ENCODE data around the gene TIMP2.
A peak's percentile ranks its signal among the peaks of the same experiment; 100 is the strongest.
"Not testable (repeated sequence)": the region's sequence is repeated elsewhere in the genome, so short reads cannot be mapped to it uniquely, and the experiment has no call there.

Gene TIMP2

GRCh38 chr17:78929908-78930775 is 5.0 kb upstream of the TIMP2 start:
- no peak for DNase-seq (ENCODE audit: low read depth)

GRCh38 chr17:78925662-78926555 is 722 bp upstream of the TIMP2 start:
- DNase-seq (ENCODE audit: low read depth): peak; percentile 74

- no peak for DNase-seq (ENCODE audit: low read depth)
Measured at GRCh38 chr17:78924481-78925151, 571 bp downstream of the TIMP2 start.

- DNase-seq (ENCODE audit: low read depth): no peak
Measured at GRCh38 chr17:78923660-78924453, 1.3 kb downstream of the TIMP2 start.

- DNase-seq (ENCODE audit: low read depth): no peak
Measured at GRCh38 chr17:78922816-78923498, 2.2 kb downstream of the TIMP2 start.

- no peak for DNase-seq (ENCODE audit: low read depth)
Measured at GRCh38 chr17:78921437-78921971, 3.7 kb downstream of the TIMP2 start.

GRCh38 chr17:78920528-78920927 is 4.7 kb downstream of the TIMP2 start:
- no peak for DNase-seq (ENCODE audit: low read depth)

- DNase-seq (ENCODE audit: low read depth): no peak
Measured at GRCh38 chr17:78919861-78920450, 5.2 kb downstream of the TIMP2 start.

GRCh38 chr17:78918979-78919378 is 6.2 kb downstream of the TIMP2 start:
- no peak for DNase-seq (ENCODE audit: low read depth)

- DNase-seq (ENCODE audit: low read depth): no peak
Measured at GRCh38 chr17:78917451-78918275, 7.5 kb downstream of the TIMP2 start.

GRCh38 chr17:78915872-78916632 is 9.1 kb downstream of the TIMP2 start:
- no peak for DNase-seq (ENCODE audit: low read depth)

- no peak for DNase-seq (ENCODE audit: low read depth)
Measured at GRCh38 chr17:78913115-78913514, 12.1 kb downstream of the TIMP2 start.

GRCh38 chr17:78912082-78912481 is 13.1 kb downstream of the TIMP2 start:
- DNase-seq (ENCODE audit: low read depth): no peak

GRCh38 chr17:78911543-78911942 is 13.6 kb downstream of the TIMP2 start:
- not testable (repeated sequence) for DNase-seq (ENCODE audit: low read depth)

GRCh38 chr17:78910497-78911284 is 14.5 kb downstream of the TIMP2 start:
- DNase-seq (ENCODE audit: low read depth): no peak

- DNase-seq (ENCODE audit: low read depth): no peak
Measured at GRCh38 chr17:78908426-78908825, 16.8 kb downstream of the TIMP2 start.

GRCh38 chr17:78905541-78905940 is 19.6 kb downstream of the TIMP2 start:
- DNase-seq (ENCODE audit: low read depth): no peak

- DNase-seq (ENCODE audit: low read depth): no peak
Measured at GRCh38 chr17:78905116-78905515, 20.1 kb downstream of the TIMP2 start.
